Mesendoderm (in vitro differentiated cells): Measurements from ENCODE around the gene OR6B1.
"Not testable (repeated sequence)": the region's sequence is repeated elsewhere in the genome, so short reads cannot be mapped to it uniquely, and the experiment has no call there.

ENCODE experiments used
- DNase-seq: peaks from one replicate; pipeline ENCODE4 v3.0.0; 2013
- H2AK5ac ChIP-seq: 2 replicates; pipeline ENCODE4 v1.6.1; 2013; ENCODE audit warnings: low read length, inconsistent platforms
- H2BK120ac ChIP-seq: 2 replicates; pipeline ENCODE4 v1.6.1; 2013; ENCODE audit warnings: low read depth, mild to moderate bottlenecking, low read length, moderate library complexity, mixed read lengths
- H2BK15ac ChIP-seq: replicated peaks from 2 replicates; pipeline ENCODE4 v1.6.1; 2013; ENCODE audit warnings: low read depth, mild to moderate bottlenecking, moderate library complexity
- H2BK5ac ChIP-seq: 2 replicates; pipeline ENCODE4 v1.6.1; 2013; ENCODE audit warnings: low read length, inconsistent platforms
- H3K18ac ChIP-seq: 2 replicates; pipeline ENCODE4 v1.6.1; 2013; ENCODE audit warnings: mild to moderate bottlenecking, low read length, mixed read lengths
- H3K23ac ChIP-seq: one replicate; pipeline ENCODE4 v1.6.1; 2013; ENCODE audit warnings: low read length
- H3K27ac ChIP-seq: 2 replicates; pipeline ENCODE4 v1.5.1; 2013; ENCODE audit warnings: low read depth, mild to moderate bottlenecking, inconsistent platforms, low read length, moderate library complexity
- H3K27me3 ChIP-seq: 2 replicates; pipeline ENCODE4 v1.6.1; 2013; ENCODE audit warnings: low read length, control low read depth, mild to moderate bottlenecking, inconsistent platforms; ENCODE audit not compliant: insufficient read depth, poor library complexity
- H3K36me3 ChIP-seq: 2 replicates; pipeline ENCODE4 v1.6.1; 2013; ENCODE audit warnings: low read length, inconsistent platforms; ENCODE audit not compliant: control insufficient read depth, insufficient read depth
- H3K4ac ChIP-seq: one replicate; pipeline ENCODE4 v1.6.1; 2013; ENCODE audit warnings: low read depth, mild to moderate bottlenecking, low read length, moderate library complexity
- H3K4me1 ChIP-seq: 2 replicates; pipeline ENCODE4 v1.6.1; 2013; ENCODE audit warnings: low read depth, low read length, inconsistent platforms; ENCODE audit not compliant: control insufficient read depth
- H3K4me2 ChIP-seq: 2 replicates; pipeline ENCODE4 v1.6.1; 2013; ENCODE audit warnings: low read length
- H3K4me3 ChIP-seq: 2 replicates; pipeline ENCODE4 v1.5.1; 2013; ENCODE audit warnings: mild to moderate bottlenecking, low read length
- H3K56ac ChIP-seq: one replicate; pipeline ENCODE4 v1.6.1; 2013; ENCODE audit warnings: low read length
- H3K79me1 ChIP-seq: 2 replicates; pipeline ENCODE4 v1.6.1; 2013; ENCODE audit warnings: low read length, inconsistent platforms
- H3K79me2 ChIP-seq: 2 replicates; pipeline ENCODE4 v1.6.1; 2013; ENCODE audit warnings: mild to moderate bottlenecking, low read length; ENCODE audit not compliant: control insufficient read depth, insufficient read depth
- H3K9ac ChIP-seq: 2 replicates; pipeline ENCODE4 v1.6.1; 2013; ENCODE audit warnings: low read length, inconsistent platforms
- H4K5ac ChIP-seq: one replicate; pipeline ENCODE4 v1.6.1; 2013; ENCODE audit warnings: low read length
- H4K8ac ChIP-seq: one replicate; pipeline ENCODE4 v1.6.1; 2013; ENCODE audit warnings: low read depth, mild to moderate bottlenecking, control low read depth, low read length, moderate library complexity
- WGBS: extraction: QIAGEN DNeasy Blood & Tissue Kit; methylation state at CpG from one replicate; pipeline ENCODE4 v1.1.7; 2013; ENCODE audit warnings: low lambda C conversion rate, missing lambda C conversion rate; ENCODE audit not compliant: insufficient coverage; ENCODE audit errors: extremely low coverage; 5-methylcytosine and 5-hydroxymethylcytosine counted together

Gene OR6B1

DNA sequence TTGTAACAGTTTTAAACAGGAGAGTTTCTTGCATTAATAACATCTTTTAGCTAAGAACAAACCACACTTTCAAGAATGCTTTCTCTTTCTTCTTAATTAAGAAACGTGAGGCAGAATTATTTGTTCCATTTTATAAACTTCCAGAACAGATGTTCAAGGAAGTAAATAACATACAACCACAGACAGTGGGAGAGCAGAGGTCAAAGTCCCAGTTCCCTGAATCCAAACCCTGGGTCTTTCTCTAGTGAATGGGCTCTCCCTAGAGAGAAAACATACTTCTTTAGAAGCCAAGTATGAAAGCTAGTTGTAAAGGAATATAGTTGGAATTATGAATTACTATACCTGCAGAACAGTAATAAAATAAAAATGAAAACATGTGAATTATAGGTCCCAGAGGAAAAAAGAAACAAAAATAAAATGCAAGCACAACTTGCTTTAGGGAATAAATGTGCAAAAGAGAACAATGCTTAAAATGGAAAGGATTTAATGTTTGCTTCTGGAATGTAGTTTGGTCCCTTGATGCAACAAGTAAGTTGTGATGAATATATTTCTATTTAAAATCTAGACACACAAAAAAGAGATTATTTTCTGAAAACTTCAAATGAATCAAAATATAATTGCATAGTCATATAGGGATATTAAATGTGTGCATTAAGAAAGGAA, 6.0 kb downstream of the OR6B1 start:
- H4K8ac ChIP-seq: no peak overlapping the region
- H4K5ac ChIP-seq: no peak overlapping the region
- H3K56ac ChIP-seq: no peak overlapping the region
- no peak for DNase-seq
- H3K4me2 ChIP-seq: no peak overlapping the region
- no peak overlapping the region for H3K4me3 ChIP-seq
- H3K79me2 ChIP-seq: no peaks in the 10 kb centered on the region
- no peak overlapping the region for H3K9ac ChIP-seq
- no peak overlapping the region for H3K27ac ChIP-seq
- no peak overlapping the region for H2BK120ac ChIP-seq
- no peaks in the 10 kb centered on the region for H3K36me3 ChIP-seq
- H2BK15ac ChIP-seq: no peak overlapping the region
- H3K18ac ChIP-seq: no peak overlapping the region
- no CpG with 5 or more reads among the region's 1 CpG for WGBS
- H3K23ac ChIP-seq: no peak overlapping the region
- no peak overlapping the region for H2BK5ac ChIP-seq
- H3K27me3 ChIP-seq: no peaks in the 10 kb centered on the region
- no peaks in the 10 kb centered on the region for H3K4me1 ChIP-seq
- H3K79me1 ChIP-seq: no peaks in the 10 kb centered on the region
- no peak overlapping the region for H2AK5ac ChIP-seq
- H3K4ac ChIP-seq: no peak overlapping the region

DNA sequence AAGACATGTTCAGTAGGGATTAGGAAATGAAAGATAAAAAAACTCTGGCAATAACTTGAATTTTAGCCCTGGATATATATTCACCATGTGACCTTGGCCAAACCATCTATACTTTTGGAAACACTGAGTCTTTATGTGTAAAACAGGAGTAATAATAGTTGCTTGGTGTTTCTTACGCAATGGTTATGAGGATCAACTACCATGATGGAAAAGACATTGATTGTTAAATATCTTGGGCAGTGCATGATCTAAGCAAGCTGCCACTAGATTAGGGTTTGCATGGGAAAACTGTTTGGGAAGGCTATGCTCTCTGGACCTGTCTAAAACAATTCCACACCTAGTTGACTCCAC, 6.5 kb downstream of the OR6B1 start:
- no peak overlapping the region for H3K18ac ChIP-seq
- H4K8ac ChIP-seq: no peak overlapping the region
- no peak overlapping the region for H3K4me2 ChIP-seq
- no peak overlapping the region for H3K4ac ChIP-seq
- H2BK120ac ChIP-seq: no peak overlapping the region
- H3K79me1 ChIP-seq: no peaks in the 10 kb centered on the region
- no peak overlapping the region for H4K5ac ChIP-seq
- H2BK15ac ChIP-seq: no peak overlapping the region
- H3K36me3 ChIP-seq: no peaks in the 10 kb centered on the region
- no peak overlapping the region for H3K23ac ChIP-seq
- no peaks in the 10 kb centered on the region for H3K4me1 ChIP-seq
- H3K27me3 ChIP-seq: no peaks in the 10 kb centered on the region
- no peak overlapping the region for H3K9ac ChIP-seq
- H3K79me2 ChIP-seq: no peaks in the 10 kb centered on the region
- no peak overlapping the region for H3K4me3 ChIP-seq
- no peak overlapping the region for H3K27ac ChIP-seq
- no peak for DNase-seq
- no CpG with 5 or more reads among the region's 1 CpG for WGBS
- H3K56ac ChIP-seq: no peak overlapping the region
- H2BK5ac ChIP-seq: no peak overlapping the region
- H2AK5ac ChIP-seq: no peak overlapping the region

DNA sequence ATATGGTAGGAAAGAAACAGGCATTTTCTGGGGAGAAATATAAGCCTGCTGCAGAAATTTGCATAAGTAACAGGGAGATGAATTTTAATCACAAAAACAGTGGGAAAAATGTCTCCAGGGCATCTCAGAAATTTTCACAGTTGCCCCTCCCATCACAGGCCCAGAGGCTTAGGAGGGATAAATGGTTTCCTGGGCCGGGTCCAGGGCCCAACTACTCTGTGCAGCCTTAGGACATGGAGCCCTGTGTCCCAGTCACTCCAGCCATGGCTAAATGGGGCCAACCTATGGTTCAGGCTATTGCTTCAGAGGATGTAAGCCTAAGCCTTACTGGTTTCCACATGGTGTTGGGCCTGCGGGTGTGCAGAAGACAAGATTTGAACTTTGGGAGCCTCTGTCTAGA, 9.2 kb downstream of the OR6B1 start:
- no peak overlapping the region for H3K4ac ChIP-seq
- no peaks in the 10 kb centered on the region for H3K4me1 ChIP-seq
- no peak overlapping the region for H3K23ac ChIP-seq
- no peaks in the 10 kb centered on the region for H3K36me3 ChIP-seq
- H2AK5ac ChIP-seq: no peak overlapping the region
- H4K8ac ChIP-seq: no peak overlapping the region
- H2BK120ac ChIP-seq: no peak overlapping the region
- no peak overlapping the region for H3K9ac ChIP-seq
- no peak overlapping the region for H3K27ac ChIP-seq
- no peak overlapping the region for H3K4me3 ChIP-seq
- no peak overlapping the region for H3K18ac ChIP-seq
- no peak overlapping the region for H2BK5ac ChIP-seq
- H3K79me1 ChIP-seq: no peaks in the 10 kb centered on the region
- H3K4me2 ChIP-seq: no peak overlapping the region
- no CpG with 5 or more reads among the region's 2 CpGs for WGBS
- no peak for DNase-seq
- no peaks in the 10 kb centered on the region for H3K27me3 ChIP-seq
- H4K5ac ChIP-seq: no peak overlapping the region
- no peak overlapping the region for H2BK15ac ChIP-seq
- no peaks in the 10 kb centered on the region for H3K79me2 ChIP-seq
- no peak overlapping the region for H3K56ac ChIP-seq

DNA sequence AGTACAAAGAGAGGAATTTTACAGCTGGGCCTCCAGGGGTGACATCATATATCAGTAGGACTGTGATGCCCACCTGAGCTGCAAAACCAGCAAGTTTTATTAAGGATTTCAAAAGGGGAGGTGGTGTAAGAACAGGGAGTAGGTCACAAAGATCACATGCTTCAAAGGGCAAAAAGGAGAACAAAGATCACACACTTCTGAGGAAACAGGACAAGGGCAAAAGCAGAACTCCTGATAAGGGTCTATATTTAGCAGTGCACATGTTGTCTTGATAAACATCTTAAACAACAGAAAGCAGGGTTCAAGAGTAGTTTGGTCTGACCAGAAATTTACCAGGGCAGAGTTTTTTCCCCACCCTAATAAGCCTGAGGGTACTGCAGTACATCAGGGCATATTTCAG, 9.9 kb downstream of the OR6B1 start:
- H3K79me1 ChIP-seq, H4K8ac ChIP-seq, H3K23ac ChIP-seq, H3K4ac ChIP-seq, H3K9ac ChIP-seq, DNase-seq, H2AK5ac ChIP-seq, H3K27me3 ChIP-seq, H3K56ac ChIP-seq, H4K5ac ChIP-seq, H3K4me3 ChIP-seq, H3K4me2 ChIP-seq, H3K4me1 ChIP-seq, H2BK120ac ChIP-seq, H2BK5ac ChIP-seq, H3K36me3 ChIP-seq, H2BK15ac ChIP-seq, H3K18ac ChIP-seq, H3K27ac ChIP-seq, H3K79me2 ChIP-seq: not testable (repeated sequence)

DNA sequence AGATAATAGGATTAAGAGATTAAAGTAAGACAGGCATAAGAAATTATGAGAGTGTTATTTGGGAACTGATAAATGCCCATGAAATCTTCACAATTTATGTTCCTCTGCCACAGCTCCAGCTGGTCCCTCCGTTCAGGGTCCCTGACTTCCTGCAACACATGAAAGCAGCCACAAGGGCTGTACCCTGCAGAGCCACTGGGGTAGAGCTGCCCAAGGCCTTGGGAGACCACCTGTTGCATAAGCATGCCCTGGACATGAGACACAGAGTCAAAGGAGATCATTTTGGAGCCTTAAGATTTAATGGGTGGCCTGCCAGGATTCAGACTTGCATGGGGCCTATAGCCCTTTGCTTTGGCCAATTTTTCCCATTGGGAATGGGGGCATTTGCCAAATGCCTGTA, 10.7 kb downstream of the OR6B1 start:
- H3K4me2 ChIP-seq, H3K4me3 ChIP-seq, H4K5ac ChIP-seq, H3K18ac ChIP-seq, H3K36me3 ChIP-seq, DNase-seq, H3K9ac ChIP-seq, H4K8ac ChIP-seq, H2AK5ac ChIP-seq, H3K56ac ChIP-seq, H2BK5ac ChIP-seq, H2BK15ac ChIP-seq, H3K4me1 ChIP-seq, H2BK120ac ChIP-seq, H3K27ac ChIP-seq, H3K79me1 ChIP-seq, H3K23ac ChIP-seq, H3K4ac ChIP-seq, H3K79me2 ChIP-seq, H3K27me3 ChIP-seq: not testable (repeated sequence)
- WGBS: no CpG with 5 or more reads among the region's 1 CpG

DNA sequence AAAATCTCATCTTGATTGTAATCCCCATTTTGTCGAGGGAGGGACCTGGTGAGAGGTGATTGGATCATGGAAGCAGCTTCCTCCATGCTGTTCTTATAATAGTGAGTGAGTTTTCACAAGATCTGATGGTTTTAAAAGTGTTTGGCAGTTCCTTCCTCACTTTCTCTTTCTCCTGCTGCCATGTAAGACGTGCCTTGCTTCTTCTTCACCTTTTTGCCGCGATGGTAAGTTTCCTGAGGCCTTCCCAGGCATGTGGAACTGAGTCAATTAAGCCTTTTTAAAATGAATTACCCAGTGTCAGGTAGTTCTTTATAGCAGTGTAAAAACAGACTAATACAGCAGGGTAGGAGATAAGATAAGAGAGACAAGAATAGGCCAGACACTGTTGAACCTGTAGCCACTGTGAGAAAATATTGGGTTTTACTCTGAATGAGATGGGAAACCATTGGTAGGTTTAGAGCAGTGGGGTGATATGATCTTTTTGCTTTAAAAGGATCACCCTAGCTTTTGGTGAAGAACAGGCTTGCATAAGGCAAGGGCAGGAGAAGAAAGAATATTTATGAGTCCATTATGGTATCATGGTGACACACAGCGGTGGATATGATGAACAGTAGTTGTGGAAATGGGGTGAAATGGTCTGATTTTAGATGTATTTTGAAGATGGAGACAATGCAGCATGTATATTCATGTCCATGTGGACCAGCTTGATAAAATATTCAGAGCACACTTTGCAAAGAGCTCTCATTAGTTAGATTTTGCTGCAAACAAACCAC, 11.5 kb downstream of the OR6B1 start:
- Histone ChIP-seq H4K5ac (no peak overlapping the region), H2BK15ac (no peak overlapping the region), H3K9ac (no peak overlapping the region), H3K4me1 (no peaks in the 10 kb centered on the region), H3K79me1 (no peaks in the 10 kb centered on the region), H2BK5ac (no peak overlapping the region), H3K4me3 (no peak overlapping the region), H2BK120ac (no peak overlapping the region), H3K56ac (no peak overlapping the region), H3K4ac (no peak overlapping the region), H3K4me2 (no peak overlapping the region), H4K8ac (no peak overlapping the region), H3K23ac (no peak overlapping the region), H3K27me3 (no peaks in the 10 kb centered on the region), H2AK5ac (no peak overlapping the region), H3K36me3 (no peaks in the 10 kb centered on the region), H3K79me2 (no peaks in the 10 kb centered on the region), H3K18ac (no peak overlapping the region), H3K27ac (no peak overlapping the region)
- no peak for DNase-seq
- no CpG with 5 or more reads among the region's 5 CpGs for WGBS
